H1 (cell line): Measurements from ENCODE around the gene GNL2. TPM values are rescaled to one million over a fixed set of nuclear protein-coding genes. Genes with fewer than 3 reads are reported as not detected.

ENCODE experiments used
- CTCF ChIA-PET: fragments of 300-600 bp; sonication (Branson Sonifier 250); formaldehyde crosslinking; loops from one replicate; lab custom pipeline; 2021; ENCODE audit not compliant: partially characterized antibody; lab: Charles Lee
- POLR2A ChIA-PET: fragments of 300-600 bp; sonication (Branson Sonifier 250); formaldehyde crosslinking; loops from one replicate; lab custom pipeline; 2021; ENCODE audit warnings: inconsistent platforms; ENCODE audit not compliant: partially characterized antibody; lab: Charles Lee
- DNase-seq, 2 experiments: peaks; one replicate each; pipeline versions ENCODE4 v3.0.0 to v3.0.0-alpha.2; 2010 to 2022; ENCODE audit warnings: low spot score in 2 of 2, low read depth in 1 of 2, mixed read lengths in 1 of 2
- FAIRE-seq: peaks from 2 replicates; lab custom pipeline; 2011; peaks lifted over from hg19 to GRCh38; lab: Jason Lieb, UNC
- H2AFZ ChIP-seq: 2 replicates; pipeline ENCODE4 v1.8.1; 2012; ENCODE audit warnings: low read length, inconsistent platforms
- H2AK5ac ChIP-seq: 2 replicates; pipeline ENCODE4 v1.6.1; 2013; ENCODE audit warnings: low read depth, low read length
- H2BK120ac ChIP-seq: replicated peaks from 2 replicates; pipeline ENCODE3; 2013; ENCODE audit warnings: low read depth, low read length, inconsistent platforms
- H2BK12ac ChIP-seq: 2 replicates; pipeline ENCODE4 v1.6.1; 2013; ENCODE audit warnings: low read depth, low read length
- H2BK15ac ChIP-seq: 2 replicates; pipeline ENCODE4 v1.6.1; 2013; ENCODE audit warnings: low read length
- H2BK20ac ChIP-seq: 2 replicates; pipeline ENCODE4 v1.6.1; 2013; ENCODE audit warnings: low read length
- H2BK5ac ChIP-seq: 2 replicates; pipeline ENCODE4 v1.6.1; 2013; ENCODE audit warnings: low read depth, low read length
- H3K14ac ChIP-seq: 2 replicates; pipeline ENCODE4 v1.6.1; 2013; ENCODE audit warnings: inconsistent platforms; ENCODE audit not compliant: insufficient read length
- H3K18ac ChIP-seq: 2 replicates; pipeline ENCODE4 v1.6.1; 2013; ENCODE audit warnings: low read length; ENCODE audit errors: extremely low read depth
- H3K23ac ChIP-seq: 2 replicates; pipeline ENCODE4 v1.6.1; 2013; ENCODE audit warnings: inconsistent platforms; ENCODE audit not compliant: insufficient read length
- H3K23me2 ChIP-seq: 2 replicates; pipeline ENCODE4 v1.6.1; 2013; ENCODE audit warnings: low read depth, low read length
- H3K27ac ChIP-seq: 2 replicates; pipeline ENCODE4 v1.6.1; 2011; ENCODE audit warnings: low read depth, low read length, inconsistent platforms
- H3K27me3 ChIP-seq, 4 experiments: replicated peaks in 1 of 4; 1 replicate in 1 of 4; 2 replicates in 3 of 4; pipeline versions ENCODE4 v1.6.1 to v1.8.1; 2011 to 2013; ENCODE audit warnings: low read length in 3 of 4, mild to moderate bottlenecking in 3 of 4, inconsistent platforms in 2 of 4, mixed read lengths in 2 of 4, moderate library complexity in 1 of 4; ENCODE audit not compliant: control insufficient read depth in 3 of 4, insufficient read depth in 3 of 4; ENCODE audit errors: extremely low read depth in 1 of 4
- H3K36me3 ChIP-seq, 4 experiments: 2 replicates each; pipeline versions ENCODE4 v1.6.1 to v1.8.1; 2011 to 2013; ENCODE audit warnings: mild to moderate bottlenecking in 4 of 4, low read length in 3 of 4, moderate library complexity in 2 of 4, control low read depth in 1 of 4, inconsistent platforms in 1 of 4; ENCODE audit not compliant: insufficient read depth in 4 of 4, control insufficient read depth in 2 of 4
- H3K4ac ChIP-seq: replicated peaks from 2 replicates; pipeline ENCODE3; 2013; ENCODE audit warnings: low read length, low read depth, mixed read lengths, inconsistent platforms; ENCODE audit not compliant: insufficient read length
- H3K4me1 ChIP-seq, 4 experiments: replicated peaks in 1 of 4; 1 replicate in 1 of 4; 2 replicates in 3 of 4; pipeline versions ENCODE4 v1.6.1 to v1.8.1; 2011 to 2013; ENCODE audit warnings: low read length in 3 of 4, inconsistent platforms in 2 of 4, mixed read lengths in 1 of 4; ENCODE audit not compliant: insufficient read depth in 4 of 4, control insufficient read depth in 3 of 4
- H3K4me2 ChIP-seq, 2 experiments: 2 replicates each; pipeline versions ENCODE4 v1.6.1 to v1.8.1; 2011 to 2013; ENCODE audit warnings: low read depth in 2 of 2, low read length in 2 of 2, control low read depth in 1 of 2, inconsistent platforms in 1 of 2, mild to moderate bottlenecking in 1 of 2; ENCODE audit not compliant: insufficient read depth in 1 of 2
- H3K4me3 ChIP-seq, 4 experiments: fragments of 200-600, 300-600 bp in 1 of 4; sonication (generic), shearing (Covaris generic), sonication (Bioruptor Twin) in 1 of 4; 2 replicates each; pipeline versions ENCODE4 v1.5.1 to v1.8.1; 2011 to 2016; ENCODE audit warnings: low read length in 4 of 4, low read depth in 3 of 4, control low read depth in 2 of 4, inconsistent platforms in 2 of 4, mild to moderate bottlenecking in 2 of 4, mixed read lengths in 1 of 4, moderate library complexity in 1 of 4; ENCODE audit not compliant: insufficient read depth in 2 of 4; ENCODE audit errors: extremely low read depth in 1 of 4
- H3K56ac ChIP-seq: replicated peaks from 2 replicates; pipeline ENCODE3; 2013; ENCODE audit warnings: low read depth, mild to moderate bottlenecking, mixed read lengths, low read length, inconsistent platforms; ENCODE audit not compliant: insufficient read length
- H3K79me1 ChIP-seq: 2 replicates; pipeline ENCODE4 v1.6.1; 2013; ENCODE audit warnings: low read depth, low read length, control low read depth
- H3K79me2 ChIP-seq, 2 experiments: 2 replicates each; pipeline versions ENCODE4 v1.6.1 to v1.8.1; 2012 to 2013; ENCODE audit warnings: low read length in 2 of 2, mild to moderate bottlenecking in 2 of 2, inconsistent platforms in 1 of 2; ENCODE audit not compliant: insufficient read depth in 2 of 2, control insufficient read depth in 1 of 2
- H3K9ac ChIP-seq, 4 experiments: replicated peaks in 1 of 4; 1 replicate in 1 of 4; 2 replicates in 3 of 4; pipeline versions ENCODE4 v1.6.1 to v1.8.1; 2011 to 2013; ENCODE audit warnings: low read depth in 3 of 4, low read length in 3 of 4, control low read depth in 2 of 4, mild to moderate bottlenecking in 2 of 4, moderate library complexity in 2 of 4, inconsistent platforms in 1 of 4; ENCODE audit errors: extremely low read depth in 1 of 4
- H3K9me3 ChIP-seq, 2 experiments: 2 replicates each; pipeline versions ENCODE4 v1.6.1 to v1.8.1; 2012 to 2013; ENCODE audit warnings: mild to moderate bottlenecking in 2 of 2, moderate library complexity in 2 of 2, control low read depth in 1 of 2, inconsistent platforms in 1 of 2, low read depth in 1 of 2, low read length in 1 of 2, mixed read lengths in 1 of 2; ENCODE audit not compliant: insufficient read depth in 2 of 2
- H4K20me1 ChIP-seq, 2 experiments: replicated peaks in 1 of 2; 2 replicates each; pipeline versions ENCODE3 to v1.8.1; 2011 to 2013; ENCODE audit warnings: inconsistent platforms in 2 of 2, low read length in 2 of 2, mild to moderate bottlenecking in 1 of 2; ENCODE audit not compliant: insufficient read depth in 2 of 2, control insufficient read depth in 1 of 2
- H4K5ac ChIP-seq: 2 replicates; pipeline ENCODE4 v1.6.1; 2013; ENCODE audit warnings: low read length, low read depth, mixed read lengths, inconsistent platforms; ENCODE audit not compliant: insufficient read length
- H4K8ac ChIP-seq: 2 replicates; pipeline ENCODE4 v1.8.0; 2013; ENCODE audit warnings: mild to moderate bottlenecking, moderate library complexity, low read length, inconsistent platforms; ENCODE audit not compliant: insufficient read depth; ENCODE audit errors: extremely low read depth
- H4K91ac ChIP-seq: replicated peaks from 2 replicates; pipeline ENCODE3; 2013; ENCODE audit warnings: low read length, mixed read lengths, inconsistent platforms; ENCODE audit not compliant: insufficient read length
- HDAC6 ChIP-seq: IDR thresholded peaks from one replicate; pipeline ENCODE4 v1.7.1; 2012; ENCODE audit warnings: low read depth, mild to moderate bottlenecking, inconsistent platforms, low read length, moderate library complexity
- POU5F1 ChIP-seq: IDR thresholded peaks from 2 replicates; pipeline ENCODE4 v1.6.1; 2011; ENCODE audit warnings: low read depth, mild to moderate bottlenecking, low read length, moderate library complexity
- SIRT6 ChIP-seq: IDR thresholded peaks from one replicate; pipeline ENCODE4 v1.7.1; 2012; ENCODE audit warnings: low read length, inconsistent platforms
- TAF1 ChIP-seq: IDR thresholded peaks from 2 replicates; pipeline ENCODE4 v1.6.1; 2011; ENCODE audit warnings: mild to moderate bottlenecking, low read depth, low read length
- TEAD4 ChIP-seq: IDR thresholded peaks from 2 replicates; pipeline ENCODE4 v1.6.1; 2012; ENCODE audit warnings: low read depth, low read length, inconsistent platforms, mixed read lengths
- YY1 ChIP-seq: IDR thresholded peaks from 2 replicates; pipeline ENCODE4 v1.6.1; 2011; ENCODE audit warnings: low read depth, mild to moderate bottlenecking, low read length
- WGBS, 2 experiments: shearing (Covaris generic) in 1 of 2; methylation state at CpG; one replicate each; pipeline versions ENCODE4 v1.1.6 to v1.1.7; 2013 to 2015; ENCODE audit warnings: low lambda C conversion rate in 2 of 2, mixed read lengths in 2 of 2, inconsistent platforms in 1 of 2, low coverage in 1 of 2, missing lambda C conversion rate in 1 of 2; ENCODE audit not compliant: insufficient replicate concordance in 2 of 2, insufficient coverage in 1 of 2, insufficient read length in 1 of 2; ENCODE audit errors: extremely low coverage in 1 of 2, missing lambda C conversion rate in 1 of 2; 5-methylcytosine and 5-hydroxymethylcytosine counted together
- polyA plus RNA-seq, 7 experiments: library from polyadenylated mRNA; depleted of rRNA in 3 of 7; stranded (reverse) in 5 of 7; unstranded in 2 of 7; fragments of >200 nt in 5 of 7; fragments of 200-250 nt in 2 of 7; gene quantifications; 1 replicate in 5 of 7; 2 replicates in 1 of 7; 4 replicates in 1 of 7; pipeline versions ENCODE4 v1.2.1 to v1.2.3, GENCODE V29; 2011 to 2013; ENCODE audit warnings: missing spikeins in 2 of 7, mixed read lengths in 2 of 7
- total RNA-seq: library from RNA; stranded (reverse); fragmentation: NEBNext Ultra II Directional; extraction: Animal tissue kit (Norgen Biotek cat#: 25700); gene quantifications from 2 replicates; pipeline ENCODE4 v1.2.1, GENCODE V29; 2021

Gene GNL2
- total and polyA plus RNA-seq, 2 of the 8 experiments (the other 6 are each of a cell fraction or from before 2014, with no cell fraction given), result 22.2 to 88.3 TPM

DNA sequence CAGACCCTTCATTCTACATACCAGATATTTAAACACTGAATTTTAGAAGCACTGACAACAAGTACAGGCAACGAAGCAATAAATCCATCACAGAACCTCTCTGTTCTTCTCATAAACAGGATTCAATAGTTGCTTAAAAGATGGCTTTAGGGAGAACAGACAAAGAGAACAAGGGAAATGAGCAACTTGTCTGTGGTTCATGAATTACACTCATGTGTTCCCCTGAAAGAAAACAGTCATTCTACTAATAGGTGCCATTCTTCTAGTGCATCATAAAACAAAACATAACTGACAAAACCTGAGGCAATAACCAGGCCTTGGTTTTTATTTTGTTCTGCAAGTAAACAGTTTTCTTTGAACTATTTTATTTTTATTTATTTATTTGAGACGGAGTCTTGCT, 6.8 kb downstream of the GNL2 start:
- Histone ChIP-seq H3K4me3 (no peak overlapping the region), H2BK12ac (no peak overlapping the region), H4K20me1 (peaks cover under 1% of the 10 kb centered on the region in 2 experiments), H3K4me1 (no peaks in the 10 kb centered on the region), H3K27ac (no peak overlapping the region), H2BK15ac (no peak overlapping the region), H4K5ac (no peak overlapping the region), H2BK5ac (no peak overlapping the region), H3K79me2 (peaks cover 6 to 24% of the 10 kb centered on the region in 2 experiments; a peak in 3 of 4 replicates), H3K9ac (no peak overlapping the region), H3K56ac (no peak overlapping the region), H3K23me2 (no peaks in the 10 kb centered on the region), H3K79me1 (peaks cover 5% of the 10 kb centered on the region; the same call in 1 of the 2 replicates), H4K91ac (no peak overlapping the region), H4K8ac (no peak overlapping the region), H3K27me3 (no peaks in the 10 kb centered on the region), H3K18ac (no peak overlapping the region), H2BK120ac (no peak overlapping the region), H3K14ac (no peak overlapping the region), H3K4ac (no peak overlapping the region), H2AFZ (no peak overlapping the region), H3K4me2 (no peak overlapping the region), H2AK5ac (no peak overlapping the region), H2BK20ac (no peak overlapping the region), H3K23ac (no peak overlapping the region), H3K9me3 (no peaks in the 10 kb centered on the region), H3K36me3 (peaks cover 25 to 79% (median 63%) of the 10 kb centered on the region in 4 experiments)
- DNase-seq, result no peak
- WGBS, 2 experiments, result 95% methylated on average over 2 of the region's 2 CpGs; no CpG with 5 or more reads in 1 of the 2 experiments
- POLR2A ChIA-PET, result interaction anchor here (1.3 to 1.5 kb wide), 2 partner anchors 24 to 26 kb away, joined by 3 to 5 read pairs; no protein-coding TSS in a partner anchor
- FAIRE-seq, result no peak
- CTCF ChIA-PET, result interaction anchor here (0.6 to 0.7 kb wide), 2 partner anchors 63 to 93 kb away, joined by 3 read pairs; no protein-coding TSS in a partner anchor
- TF ChIP-seq SIRT6 (no peak), POU5F1 (no peak), HDAC6 (no peak), TAF1 (no peak), TEAD4 (no peak), YY1 (no peak)
